GM20431 (cell line): ENCODE data around the gene CGB7.

Source experiments
- in situ Hi-C: fragments of 300-500 bp; cut with MseI, MboI; formaldehyde crosslinking; loops from one replicate; pipeline ENCODE4 v1.15.0; 2020; ENCODE audit warnings: low sequenced_read_pairs; ENCODE audit not compliant: unreplicated experiment

Gene CGB7

GRCh38 chr19:49017666-49018351 lies 39.7 kb downstream of the CGB7 start:
- in situ Hi-C loops: no loop called here

DNA sequence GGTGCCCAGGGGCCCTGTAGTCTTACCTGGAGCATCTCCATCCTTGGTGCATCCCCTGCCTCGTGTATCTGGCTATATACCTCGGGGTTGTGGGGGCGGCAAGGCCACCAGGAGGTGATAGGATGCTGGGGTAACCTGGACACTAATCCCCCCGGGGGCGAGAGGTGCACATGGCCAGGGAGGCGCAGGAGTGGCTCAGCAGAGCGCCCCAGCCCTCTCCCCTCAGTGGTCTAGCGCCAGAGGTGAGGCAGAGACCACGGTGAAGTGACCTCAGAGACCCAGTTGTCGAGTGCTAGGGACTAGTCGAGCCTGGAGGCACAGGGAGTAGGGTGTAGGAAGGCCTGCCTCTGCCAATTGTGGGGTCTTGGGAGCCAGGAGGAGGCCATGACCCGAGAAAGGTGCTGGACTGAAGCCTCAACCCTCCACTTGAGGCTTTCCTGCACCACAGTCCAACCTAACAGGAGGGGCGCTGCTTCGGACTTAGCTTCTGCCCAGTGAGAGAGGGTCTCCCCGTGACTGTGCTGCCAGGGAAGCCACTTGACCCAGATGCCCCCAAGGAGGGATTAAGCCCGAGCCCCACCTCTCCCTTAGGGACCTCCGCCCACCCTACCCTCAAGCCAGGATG lies 40.4 kb downstream of the CGB7 start, which contains the start of gene LHB:
LHB (minus strand) TSS at position 51 of the 625 bp plus-strand sequence; CDS start at position 41, 10 bp downstream.
- in situ Hi-C loops: no loop called here

DNA sequence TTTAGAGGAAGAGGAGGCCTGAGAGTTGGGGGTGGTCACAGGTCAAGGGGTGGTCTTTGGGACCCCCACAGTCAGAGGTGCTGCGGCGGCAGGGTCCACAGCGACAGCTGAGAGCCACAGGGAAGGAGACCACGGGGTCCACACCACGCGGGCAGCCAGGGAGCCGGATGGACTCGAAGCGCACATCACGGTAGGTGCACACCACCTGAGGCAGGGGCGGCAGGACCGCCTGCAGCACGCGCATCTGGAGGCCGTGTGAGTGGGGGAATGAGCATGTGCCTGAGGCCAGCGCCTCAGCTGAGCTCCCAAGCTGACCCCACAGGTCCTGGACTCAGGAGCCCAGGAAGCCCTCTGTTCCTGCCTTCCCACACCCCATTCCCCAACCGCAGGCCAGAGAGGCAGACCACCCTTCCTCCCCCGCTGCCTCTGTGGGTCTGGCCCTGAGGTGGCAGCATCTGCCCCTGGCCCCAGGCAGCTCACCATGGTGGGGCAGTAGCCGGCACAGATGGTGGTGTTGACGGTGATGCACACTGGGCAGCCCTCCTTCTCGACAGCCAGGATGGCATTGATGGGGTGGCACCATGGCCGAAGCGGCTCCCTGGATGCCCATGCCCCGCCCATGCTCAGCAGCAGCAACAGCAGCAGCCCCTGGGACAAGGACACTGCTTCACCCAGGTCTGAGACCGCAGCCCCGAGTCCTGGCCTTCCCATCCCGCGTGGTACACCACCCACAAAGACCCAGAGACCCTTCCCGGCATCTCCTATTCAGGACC lies 41.3 kb downstream of the CGB7 start:
- in situ Hi-C loops: no loop called here

GRCh38 chr19:49014870-49015255 lies 42.7 kb downstream of the CGB7 start:
- in situ Hi-C loops: no loop called here

- in situ Hi-C loops: no loop called here
These were observed 43.3 kb downstream of the CGB7 start for GRCh38 chr19:49014123-49014869.

DNA sequence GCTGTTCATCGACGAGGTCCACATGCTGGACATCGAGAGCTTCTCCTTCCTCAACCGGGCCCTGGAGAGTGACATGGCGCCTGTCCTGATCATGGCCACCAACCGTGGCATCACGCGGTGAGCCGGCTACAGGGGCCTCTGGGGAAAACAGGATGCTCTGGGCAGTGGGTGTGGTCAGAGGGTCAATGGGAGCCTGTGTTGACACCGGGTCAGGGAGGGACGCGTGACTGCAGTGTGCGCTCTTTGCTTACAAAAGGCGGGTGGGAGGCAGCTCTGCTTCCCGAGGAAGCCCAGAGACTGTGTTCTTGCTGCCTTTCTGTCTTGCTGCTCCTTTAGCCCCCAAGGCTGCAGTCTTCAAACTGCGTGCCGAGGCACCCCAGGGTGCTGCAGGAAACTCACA lies 46.4 kb downstream of the CGB7 start:
- in situ Hi-C loops: no loop called here

DNA sequence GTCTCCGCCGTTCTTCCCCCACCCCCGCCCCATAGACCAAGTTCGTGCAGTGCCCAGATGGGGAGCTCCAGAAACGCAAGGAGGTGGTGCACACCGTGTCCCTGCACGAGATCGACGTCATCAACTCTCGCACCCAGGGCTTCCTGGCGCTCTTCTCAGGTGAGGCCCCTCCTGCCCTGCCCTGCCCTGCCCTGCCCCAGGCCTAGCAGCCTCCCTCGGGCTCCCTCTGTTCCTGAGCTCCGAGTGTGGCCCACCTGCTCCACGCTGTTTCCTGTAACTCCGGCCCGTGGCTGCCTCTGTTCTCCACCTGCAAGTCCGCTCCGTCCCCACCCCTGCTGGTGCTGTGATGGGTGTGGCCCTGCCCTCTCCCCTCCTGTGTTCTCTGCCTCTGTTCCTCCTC lies 47.1 kb downstream of the CGB7 start:
- in situ Hi-C loops: no loop called here

GRCh38 chr19:49009828-49010227 lies 47.7 kb downstream of the CGB7 start:
- in situ Hi-C loops: no loop called here

- in situ Hi-C loops: no loop called here
These were observed 50.6 kb downstream of the CGB7 start for GRCh38 chr19:49006905-49007304.

- in situ Hi-C loops: no loop called here
These were observed 52.5 kb downstream of the CGB7 start for GRCh38 chr19:49004964-49005614.
